ENCODE measurements around the gene LHPP.

The LHPP gene

DNA sequence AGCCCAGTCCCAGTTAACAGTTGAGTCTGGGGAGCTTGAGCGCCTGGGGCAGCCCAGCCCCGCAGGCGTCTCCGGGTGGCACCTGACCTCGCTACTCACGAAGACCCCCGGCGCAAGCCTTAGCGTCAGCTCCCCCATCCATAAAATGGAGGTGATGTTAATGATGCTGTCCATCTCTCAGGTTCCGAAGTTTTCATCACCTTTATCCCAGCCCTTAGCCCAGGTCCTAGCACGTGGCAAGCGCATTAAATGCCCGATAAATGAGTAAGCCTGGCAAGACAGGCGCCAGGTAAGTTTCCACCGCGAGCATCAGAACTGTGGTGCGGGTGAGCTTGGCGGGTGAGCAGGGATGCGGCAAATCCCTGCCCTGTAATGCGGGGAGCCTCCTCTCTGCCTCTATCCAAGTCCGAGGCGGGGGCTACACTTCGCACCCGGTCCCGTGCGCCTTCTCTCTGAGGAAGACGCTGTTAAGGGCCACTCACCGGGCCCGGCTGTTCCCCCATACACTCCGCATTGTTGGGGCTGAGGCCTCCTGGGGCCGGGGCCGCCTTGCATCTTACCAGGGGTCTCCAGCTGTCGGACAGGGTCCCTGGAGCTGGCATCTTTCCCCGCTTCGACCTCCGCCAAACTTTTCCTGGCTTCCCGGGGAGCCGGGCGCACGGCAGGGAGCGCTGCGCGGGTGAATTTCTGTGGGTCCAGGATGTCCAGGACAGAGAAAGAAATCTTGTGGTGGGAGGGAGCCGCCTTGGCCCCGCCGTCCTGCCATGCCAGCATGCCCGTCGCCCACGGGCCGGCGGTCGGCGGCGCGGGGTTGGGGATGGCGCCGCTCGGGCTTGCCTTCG, 12.2 kb upstream of the LHPP start:
- TF ChIP-seq POLR2A (IDR thresholded peaks at IDR 0.05; ENCODE audit: low read depth, low read length) (no peak), TAF1 (IDR thresholded peaks at IDR 0.05; ENCODE audit: borderline replicate concordance, low read depth, low read length) (no peak), POLR2AphosphoS5 (IDR thresholded peaks at IDR 0.05; ENCODE audit: low read depth, low read length) (no peak)
- DNase-seq (ENCODE audit: insufficient read length) = no peak
- FAIRE-seq = no peak

GRCh38 chr10:124450012-124450782, 11.4 kb upstream of the LHPP start, which contains the start of gene NKX1-2:
Gene NKX1-2, minus strand, starts transcription at chr10:124450035. Its CDS starts 92 bp downstream, at chr10:124449943.
- no peak for FAIRE-seq
- no peak for TF ChIP-seq TAF1 (IDR thresholded peaks at IDR 0.05; ENCODE audit: borderline replicate concordance, low read depth, low read length)
- TF ChIP-seq POLR2AphosphoS5 (IDR thresholded peaks at IDR 0.05; ENCODE audit: low read depth, low read length) = no peak
- no peak for TF ChIP-seq POLR2A (IDR thresholded peaks at IDR 0.05; ENCODE audit: low read depth, low read length)
- no peak for DNase-seq (ENCODE audit: insufficient read length)

GRCh38 chr10:124450783-124451057, 10.9 kb upstream of the LHPP start:
- TF ChIP-seq TAF1 (IDR thresholded peaks at IDR 0.05; ENCODE audit: borderline replicate concordance, low read depth, low read length) (no peak), POLR2A (IDR thresholded peaks at IDR 0.05; ENCODE audit: low read depth, low read length) (no peak), POLR2AphosphoS5 (IDR thresholded peaks at IDR 0.05; ENCODE audit: low read depth, low read length) (no peak)
- FAIRE-seq (no peak), DNase-seq (ENCODE audit: insufficient read length) (no peak)

GRCh38 chr10:124451276-124451675, 10.3 kb upstream of the LHPP start:
- FAIRE-seq = no peak
- DNase-seq (ENCODE audit: insufficient read length) = no peak
- TF ChIP-seq TAF1 (IDR thresholded peaks at IDR 0.05; ENCODE audit: borderline replicate concordance, low read depth, low read length) (no peak), POLR2A (IDR thresholded peaks at IDR 0.05; ENCODE audit: low read depth, low read length) (no peak), POLR2AphosphoS5 (IDR thresholded peaks at IDR 0.05; ENCODE audit: low read depth, low read length) (no peak)

DNA sequence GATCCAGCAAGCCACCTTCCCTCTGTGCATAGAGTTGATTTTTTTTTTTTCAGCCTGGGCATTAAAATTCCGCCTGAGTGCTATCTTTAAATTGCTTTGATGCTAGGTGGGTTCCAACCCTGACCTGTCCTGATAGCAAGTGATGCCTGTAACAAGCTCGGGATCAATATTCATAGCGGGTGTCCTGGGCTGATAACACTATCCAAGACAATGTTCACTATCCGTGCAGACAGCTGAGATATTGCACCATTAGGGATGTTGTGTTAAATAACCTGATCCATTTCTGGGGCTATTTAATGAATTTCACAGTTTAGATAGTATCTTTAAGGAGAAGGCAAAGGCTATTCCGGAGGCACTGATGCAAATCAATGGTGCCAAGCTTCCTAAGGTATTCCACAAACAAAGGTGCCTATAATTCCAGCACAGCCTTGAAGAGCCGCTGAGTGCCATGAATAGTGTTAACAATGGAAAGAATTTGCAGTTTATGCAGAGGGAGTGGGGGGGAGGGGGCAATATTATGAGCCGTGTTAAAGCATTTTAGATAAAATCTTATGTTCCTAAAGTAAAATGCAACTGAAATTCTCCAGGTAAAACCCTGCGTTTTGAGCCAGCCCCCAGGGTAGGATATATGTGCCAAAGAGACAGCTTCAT, 7.5 kb upstream of the LHPP start:
- TF ChIP-seq TAF1 (IDR thresholded peaks at IDR 0.05; ENCODE audit: borderline replicate concordance, low read depth, low read length) (no peak), POLR2AphosphoS5 (IDR thresholded peaks at IDR 0.05; ENCODE audit: low read depth, low read length) (no peak), POLR2A (IDR thresholded peaks at IDR 0.05; ENCODE audit: low read depth, low read length) (no peak)
- DNase-seq (ENCODE audit: insufficient read length) = no peak
- no peak for FAIRE-seq

GRCh38 chr10:124455441-124455840, 6.2 kb upstream of the LHPP start:
- FAIRE-seq = no peak

DNA sequence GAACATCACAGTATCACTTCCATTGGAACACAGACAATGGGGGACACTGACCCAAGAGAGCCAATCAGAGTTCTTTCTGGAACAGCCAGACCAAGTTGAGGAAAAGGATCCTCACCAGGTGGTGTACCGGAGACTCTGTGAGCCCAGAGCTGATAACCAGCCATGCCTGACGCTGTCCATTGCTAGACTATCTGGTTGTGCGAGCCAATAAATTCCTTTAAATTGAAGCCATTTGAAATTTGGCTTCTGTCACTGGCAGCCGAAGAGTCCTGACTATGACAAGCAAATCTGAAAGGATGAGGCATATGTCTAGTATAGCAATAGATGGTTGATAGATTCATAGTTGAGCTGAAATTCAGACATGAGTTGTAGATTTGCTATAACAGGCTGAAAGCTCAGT, 3.1 kb upstream of the LHPP start:
- no peak for DNase-seq (ENCODE audit: insufficient read length)
- no peak for FAIRE-seq
- TF ChIP-seq TAF1 (IDR thresholded peaks at IDR 0.05; ENCODE audit: borderline replicate concordance, low read depth, low read length) = no peak
- no peak for TF ChIP-seq POLR2AphosphoS5 (IDR thresholded peaks at IDR 0.05; ENCODE audit: low read depth, low read length)
- no peak for TF ChIP-seq POLR2A (IDR thresholded peaks at IDR 0.05; ENCODE audit: low read depth, low read length)

More at GRCh38 chr10:124455441-124455840, 6.2 kb upstream of the LHPP start:
- no peak for DNase-seq (ENCODE audit: insufficient read length)
- TF ChIP-seq POLR2AphosphoS5 (IDR thresholded peaks at IDR 0.05; ENCODE audit: low read depth, low read length) (no peak), POLR2A (IDR thresholded peaks at IDR 0.05; ENCODE audit: low read depth, low read length) (no peak), TAF1 (IDR thresholded peaks at IDR 0.05; ENCODE audit: borderline replicate concordance, low read depth, low read length) (no peak)

DNA sequence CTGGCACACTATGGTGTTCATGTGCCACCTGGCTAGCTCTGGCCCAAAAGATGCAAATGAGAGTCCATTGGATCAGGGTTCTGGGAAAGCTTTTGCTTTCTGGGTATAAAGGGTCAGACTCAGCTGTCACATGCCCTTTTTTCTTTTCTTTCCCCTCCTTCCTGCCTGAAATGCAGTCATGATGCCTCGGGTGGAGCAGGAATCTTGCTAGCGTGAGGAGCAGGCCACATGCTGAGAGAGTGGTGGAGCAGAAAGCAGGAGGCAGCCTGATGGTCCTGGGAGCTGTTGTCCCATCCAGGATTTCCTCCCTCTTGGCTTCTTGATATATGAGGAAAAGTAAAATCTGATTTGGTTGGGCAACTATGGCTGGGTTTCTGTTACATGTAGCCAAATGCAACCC, 2.7 kb upstream of the LHPP start:
- TF ChIP-seq POLR2AphosphoS5 (IDR thresholded peaks at IDR 0.05; ENCODE audit: low read depth, low read length) = no peak
- TF ChIP-seq POLR2A (IDR thresholded peaks at IDR 0.05; ENCODE audit: low read depth, low read length) = no peak
- FAIRE-seq (no peak), DNase-seq (ENCODE audit: insufficient read length) (no peak)

DNA sequence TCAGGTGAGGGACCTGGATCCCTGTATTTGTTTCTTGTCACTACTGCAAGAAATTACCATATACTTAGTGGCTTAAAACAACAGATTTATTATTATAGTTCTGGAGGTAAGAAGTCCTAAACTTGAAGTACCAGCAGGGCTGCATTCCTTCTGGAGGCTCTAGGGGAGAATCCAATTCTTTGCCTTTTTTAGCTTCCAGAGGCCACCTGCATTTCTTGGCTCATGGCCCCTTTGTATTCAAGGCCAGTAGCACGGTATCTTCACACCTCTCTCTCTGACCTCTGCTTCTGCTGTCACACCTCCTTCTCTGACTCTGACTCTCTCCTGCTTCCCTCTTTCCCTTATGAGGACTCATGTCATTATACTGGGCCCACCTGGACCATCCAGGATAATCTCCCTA, 2.2 kb upstream of the LHPP start:
- no peak for TF ChIP-seq TAF1 (IDR thresholded peaks at IDR 0.05; ENCODE audit: borderline replicate concordance, low read depth, low read length)
- TF ChIP-seq POLR2A (IDR thresholded peaks at IDR 0.05; ENCODE audit: low read depth, low read length) = no peak
- DNase-seq (ENCODE audit: insufficient read length) (no peak), FAIRE-seq (no peak)

GRCh38 chr10:124460144-124460543, 1.5 kb upstream of the LHPP start:
- no peak for DNase-seq (ENCODE audit: insufficient read length)
- FAIRE-seq = no peak
- TF ChIP-seq POLR2A (IDR thresholded peaks at IDR 0.05; ENCODE audit: low read depth, low read length) (no peak), POLR2AphosphoS5 (IDR thresholded peaks at IDR 0.05; ENCODE audit: low read depth, low read length) (no peak), TAF1 (IDR thresholded peaks at IDR 0.05; ENCODE audit: borderline replicate concordance, low read depth, low read length) (no peak)

GRCh38 chr10:124462348-124462695, 699 bp downstream of the LHPP start:
- DNase-seq (ENCODE audit: insufficient read length) (no peak), FAIRE-seq (no peak)
- TF ChIP-seq TAF1 (IDR thresholded peaks at IDR 0.05; ENCODE audit: borderline replicate concordance, low read depth, low read length) (no peak), POLR2A (IDR thresholded peaks at IDR 0.05; ENCODE audit: low read depth, low read length) (no peak), POLR2AphosphoS5 (IDR thresholded peaks at IDR 0.05; ENCODE audit: low read depth, low read length) (no peak)

Measured in GM12892 (cell line).